ENCODE results near the gene FOLR3. TPM values are rescaled to one million over a fixed set of nuclear protein-coding genes. Genes with fewer than 3 reads are reported as not detected.

The FOLR3 gene
- total and polyA plus RNA-seq, 2 experiments from 2014 or later = not detected

GRCh38 chr11:72102162-72102561 is 33.4 kb upstream of the FOLR3 start:
- no peak for TF ChIP-seq CTCF (IDR thresholded peaks at IDR 0.05; ENCODE audit: low read depth, low read length)
- Histone ChIP-seq H3K9me3 (ENCODE audit: low read depth) (no peaks in the 10 kb centered on the region), H3K27me3 (no peaks in the 10 kb centered on the region), H3K4me1 (ENCODE audit: low read depth) (peaks cover 10% of the 10 kb centered on the region), H3K36me3 (peaks cover 15% of the 10 kb centered on the region), H3K27ac (peak overlapping the region; percentile 94), H3K4me3 (peak overlapping the region; percentile 82)
- no peak for DNase-seq (ENCODE audit: low read depth in 1 of 2, low spot score in 1 of 2)

GRCh38 chr11:72102631-72102945 is 32.9 kb upstream of the FOLR3 start:
- peaks cover 12% of the 10 kb centered on the region for H3K36me3 ChIP-seq
- TF ChIP-seq CTCF (IDR thresholded peaks at IDR 0.05; ENCODE audit: low read depth, low read length) = no peak
- H3K27me3 ChIP-seq = no peaks in the 10 kb centered on the region
- DNase-seq (ENCODE audit: low read depth in 1 of 2, low spot score in 1 of 2) = no peak
- H3K4me3 ChIP-seq = peak overlapping the region; percentile 82
- H3K9me3 ChIP-seq (ENCODE audit: low read depth) = no peaks in the 10 kb centered on the region
- peak overlapping the region; percentile 94 for H3K27ac ChIP-seq
- peaks cover 10% of the 10 kb centered on the region for H3K4me1 ChIP-seq (ENCODE audit: low read depth)

- Histone ChIP-seq H3K27ac (peak within 1 kb of the TSS; percentile 94), H3K27me3 (no peaks in the 10 kb centered on the region), H3K9me3 (ENCODE audit: low read depth) (no peaks in the 10 kb centered on the region), H3K36me3 (peaks cover 10% of the 10 kb centered on the region), H3K4me3 (peak within 1 kb of the TSS; percentile 82), H3K4me1 (ENCODE audit: low read depth) (peaks cover 10% of the 10 kb centered on the region)
- TF ChIP-seq CTCF (IDR thresholded peaks at IDR 0.05; ENCODE audit: low read depth, low read length) = peak; percentile 51
- DNase-seq (ENCODE audit: low read depth in 1 of 2, low spot score in 1 of 2) = peak; percentile 99 to 100
These were observed 32.4 kb upstream of the FOLR3 start, which contains the start of gene LAMTOR1 for GRCh38 chr11:72102946-72103753. TSS of gene LAMTOR1 (minus strand) at chr11:72103297. CDS start at chr11:72103224, 73 bp downstream.

- Histone ChIP-seq H3K9me3 (ENCODE audit: low read depth) (no peaks in the 10 kb centered on the region), H3K36me3 (peaks cover 3% of the 10 kb centered on the region), H3K4me1 (ENCODE audit: low read depth) (peaks cover 10% of the 10 kb centered on the region), H3K4me3 (peak overlapping the region; percentile 17), H3K27ac (peak overlapping the region; percentile 94), H3K27me3 (no peaks in the 10 kb centered on the region)
- DNase-seq (ENCODE audit: low read depth in 1 of 2, low spot score in 1 of 2) = no peak
- peak; percentile 9 for TF ChIP-seq CTCF (IDR thresholded peaks at IDR 0.05; ENCODE audit: low read depth, low read length)
These were observed 31.8 kb upstream of the FOLR3 start for GRCh38 chr11:72103754-72104167.

GRCh38 chr11:72105888-72106287 is 29.6 kb upstream of the FOLR3 start, which contains the start of gene TOMT:
TSS of gene TOMT (plus strand) at chr11:72105924. CDS start at chr11:72105952, 28 bp downstream.
- TF ChIP-seq CTCF (IDR thresholded peaks at IDR 0.05; ENCODE audit: low read depth, low read length) = no peak
- Histone ChIP-seq H3K36me3 (no peaks in the 10 kb centered on the region), H3K4me3 (no peak within 1 kb of the TSS), H3K4me1 (ENCODE audit: low read depth) (peaks cover 10% of the 10 kb centered on the region), H3K27me3 (no peaks in the 10 kb centered on the region), H3K27ac (no peak within 1 kb of the TSS), H3K9me3 (ENCODE audit: low read depth) (no peaks in the 10 kb centered on the region)
- no peak for DNase-seq (ENCODE audit: low read depth in 1 of 2, low spot score in 1 of 2)
